EH (cell line): ENCODE results near the gene BCL2L1.
A peak's percentile ranks its signal among the peaks of the same experiment; 100 is the strongest.

Experiments used
- DNase-seq: peaks from one replicate; pipeline ENCODE4 v3.0.0-alpha.2; 2015; ENCODE audit warnings: low read depth

The BCL2L1 gene

GRCh38 chr20:31723319-31724078 lies 831 bp upstream of the BCL2L1 start:
- peak; percentile 95 for DNase-seq

- no peak for DNase-seq
Measured at GRCh38 chr20:31723069-31723318, 326 bp upstream of the BCL2L1 start.

- DNase-seq, result no peak
Measured at GRCh38 chr20:31721408-31722256, 1.0 kb downstream of the BCL2L1 start.

GRCh38 chr20:31720486-31721407 lies 1.9 kb downstream of the BCL2L1 start:
- DNase-seq, result no peak

GRCh38 chr20:31719644-31720485 lies 2.8 kb downstream of the BCL2L1 start:
- peak; percentile 63 for DNase-seq

DNA sequence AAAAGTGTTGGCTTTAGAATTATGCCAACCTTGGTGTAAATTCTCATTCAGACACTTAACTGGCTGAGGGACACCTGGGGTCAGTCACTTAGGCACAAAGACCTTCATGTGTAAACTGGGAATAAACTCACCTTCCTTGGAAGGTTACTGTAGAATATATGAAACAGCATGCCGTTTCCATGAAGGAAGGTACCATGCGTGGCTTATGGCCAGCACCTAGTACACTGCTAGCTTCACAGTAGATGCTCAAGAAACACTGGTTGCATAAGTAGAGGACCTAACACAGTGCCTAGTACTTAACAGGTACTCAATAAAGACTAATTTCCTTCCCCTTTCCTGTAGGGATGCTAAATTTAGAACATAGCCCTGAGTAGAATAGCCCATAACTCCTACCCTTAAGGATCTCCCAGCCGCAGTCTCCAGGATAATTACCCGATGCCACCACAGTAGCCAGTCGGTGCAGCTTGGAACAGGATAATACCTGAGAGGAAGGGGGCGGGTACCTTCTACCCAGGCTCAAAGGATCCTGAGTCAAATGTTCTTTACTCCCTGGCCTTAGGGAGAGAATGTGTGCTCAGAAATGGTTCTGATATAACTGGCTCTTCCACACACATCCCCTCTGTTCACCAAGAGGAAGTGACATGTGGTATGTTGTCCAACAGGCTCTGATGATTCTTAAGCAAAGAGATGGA lies 3.6 kb downstream of the BCL2L1 start:
- peak; percentile 41 for DNase-seq

- DNase-seq, result no peak
Measured at GRCh38 chr20:31717478-31718201, 5.0 kb downstream of the BCL2L1 start.

DNA sequence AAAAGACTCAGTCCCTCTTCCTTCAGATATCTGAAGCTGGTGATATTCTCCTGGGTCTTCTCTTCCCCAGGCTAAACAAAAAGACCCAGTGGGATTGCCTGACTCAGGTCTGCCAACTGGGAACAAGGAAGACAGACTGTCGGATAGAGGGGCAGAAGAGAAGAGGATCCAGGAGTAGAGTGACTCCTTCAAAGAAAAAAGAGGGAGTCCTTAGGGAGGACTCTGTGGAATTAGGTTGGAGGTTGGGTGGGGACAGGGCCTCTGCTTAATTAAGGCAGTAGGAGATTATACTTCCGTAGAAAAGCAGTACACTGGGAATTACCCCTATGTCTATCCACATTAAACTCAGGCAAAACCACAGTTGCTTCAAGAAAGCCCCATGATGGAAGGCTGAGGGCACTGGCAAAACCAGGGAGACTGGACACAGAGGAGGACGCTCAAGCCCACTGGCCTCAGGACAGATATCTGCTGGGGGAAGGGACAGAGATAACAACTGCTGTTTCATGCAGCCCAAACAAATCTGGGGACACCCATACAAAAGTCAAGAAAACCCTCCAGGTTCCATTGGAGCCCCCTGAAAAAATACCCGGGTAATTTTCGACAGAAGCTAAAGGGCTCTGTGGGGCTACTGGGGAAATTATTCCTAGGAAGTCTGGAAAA lies 5.7 kb downstream of the BCL2L1 start:
- no peak for DNase-seq

GRCh38 chr20:31716351-31716750 lies 6.3 kb downstream of the BCL2L1 start:
- no peak for DNase-seq

DNA sequence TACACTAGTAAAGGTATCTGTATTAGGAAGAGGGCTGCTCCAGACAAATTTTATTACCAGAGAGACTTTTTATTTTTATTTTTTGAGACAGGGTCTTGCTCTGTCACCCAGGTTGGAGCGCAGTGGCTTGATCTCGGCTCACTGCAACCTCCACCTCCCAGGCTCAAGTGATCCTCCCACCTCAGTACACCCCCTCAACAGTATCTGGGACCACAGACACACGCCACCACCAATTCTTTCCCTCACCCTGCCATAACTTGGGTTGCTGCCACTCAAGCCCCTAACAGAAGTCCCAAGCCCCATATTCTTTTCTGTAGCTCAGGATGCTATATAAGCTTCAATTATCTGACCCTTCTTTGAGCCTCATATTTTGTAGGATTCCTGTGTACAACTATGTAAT lies 6.9 kb downstream of the BCL2L1 start:
- no peak for DNase-seq

- peak; percentile 98 for DNase-seq
Measured at GRCh38 chr20:31713312-31714273, 9.1 kb downstream of the BCL2L1 start.

DNA sequence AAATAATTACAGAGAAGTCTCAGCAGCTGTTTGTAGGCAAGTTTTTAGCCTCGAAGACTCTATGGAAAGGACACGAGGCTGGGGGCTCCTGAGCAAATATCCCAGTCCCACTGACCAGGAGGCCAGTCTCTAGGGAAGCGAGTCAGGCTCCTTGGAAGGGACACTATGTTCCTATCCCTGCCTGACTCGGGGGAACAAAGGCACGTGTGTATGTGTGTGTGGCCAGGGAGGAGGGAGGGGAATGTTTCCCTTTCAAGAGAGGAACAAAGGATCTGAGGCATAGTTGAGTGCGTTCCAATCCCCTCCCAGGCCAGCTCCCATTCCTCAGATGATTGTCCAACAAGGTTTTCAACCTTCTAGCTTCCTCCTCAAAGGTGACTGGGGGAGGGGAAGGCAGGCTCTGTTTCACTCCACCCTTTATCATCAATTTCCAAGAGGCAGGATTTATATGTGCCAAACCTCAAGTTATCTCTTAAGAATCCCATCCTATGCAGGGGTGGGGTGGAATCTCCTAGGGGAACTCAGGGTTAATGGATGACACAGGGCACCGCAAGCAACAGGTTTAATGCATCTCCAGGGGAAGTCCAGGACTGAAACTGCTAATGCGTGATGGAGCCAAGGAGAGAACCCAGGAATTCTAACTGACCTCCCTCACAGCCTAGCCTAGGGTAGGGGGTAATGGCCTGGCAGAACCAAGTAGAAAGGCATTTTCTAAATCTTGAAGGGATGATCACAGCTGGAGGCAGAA lies 9.9 kb downstream of the BCL2L1 start:
- peak; percentile 89 for DNase-seq

DNA sequence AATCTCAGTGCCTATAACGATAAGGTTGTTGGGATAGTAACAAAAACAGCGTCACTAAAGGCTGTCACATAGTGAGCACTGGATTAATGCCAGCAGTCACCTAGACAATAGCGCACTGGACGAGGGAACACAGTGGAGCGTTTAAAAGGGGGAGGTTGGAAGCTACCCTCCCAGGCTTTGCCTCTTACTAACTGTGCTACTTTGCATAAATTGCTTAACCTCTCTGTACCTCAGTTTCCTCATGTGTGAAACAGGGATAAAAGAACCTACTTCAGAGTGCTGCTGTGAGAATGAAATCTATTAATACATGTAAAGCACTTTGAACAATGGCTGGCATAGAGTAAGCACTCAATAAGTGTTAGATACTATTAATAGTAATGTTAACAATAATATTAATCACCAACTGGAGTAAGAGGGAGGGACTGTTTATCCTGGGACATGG lies 10.5 kb downstream of the BCL2L1 start:
- no peak for DNase-seq

DNA sequence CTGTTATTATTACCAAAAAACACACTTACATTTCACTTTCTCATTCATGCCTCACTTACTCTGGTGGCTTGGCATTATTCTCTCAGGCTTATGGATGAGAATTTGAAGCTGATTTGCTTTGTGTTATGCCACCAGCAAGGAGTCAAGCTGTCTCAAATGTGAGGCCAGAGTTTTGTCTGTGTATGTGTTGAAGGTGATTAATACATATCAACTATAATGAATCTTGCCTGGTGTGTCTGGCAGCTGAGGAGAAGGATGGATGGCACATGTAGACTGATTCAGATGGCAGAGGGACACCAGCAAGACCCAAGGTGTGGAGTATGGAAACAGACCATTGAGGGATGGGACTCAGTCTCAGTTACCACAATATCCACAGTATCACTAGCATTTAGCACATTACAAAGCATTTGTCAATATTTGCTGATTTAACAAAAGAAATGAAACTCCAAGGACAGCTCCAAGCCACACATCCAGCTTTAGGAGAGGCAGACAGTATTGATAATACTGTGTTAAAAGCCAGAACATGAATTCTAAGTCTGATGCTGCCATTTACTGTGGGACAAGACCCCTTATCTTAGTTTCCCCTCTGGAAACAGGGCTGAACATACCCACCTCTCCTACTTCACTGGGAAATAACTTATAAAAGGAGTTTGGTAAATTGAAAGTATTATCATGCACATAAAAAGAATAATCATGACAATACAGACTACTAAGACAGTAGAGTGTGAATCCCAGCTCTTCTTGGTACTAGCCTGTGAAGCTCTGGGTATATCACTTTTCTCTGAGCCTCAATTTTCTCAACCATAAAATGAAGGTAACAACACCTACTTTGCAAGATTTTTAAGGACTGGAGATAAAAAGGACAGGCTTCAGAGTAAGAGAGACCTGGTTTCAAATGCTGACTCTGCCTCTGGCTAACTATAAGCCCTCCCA lies 11.2 kb downstream of the BCL2L1 start:
- no peak for DNase-seq

DNA sequence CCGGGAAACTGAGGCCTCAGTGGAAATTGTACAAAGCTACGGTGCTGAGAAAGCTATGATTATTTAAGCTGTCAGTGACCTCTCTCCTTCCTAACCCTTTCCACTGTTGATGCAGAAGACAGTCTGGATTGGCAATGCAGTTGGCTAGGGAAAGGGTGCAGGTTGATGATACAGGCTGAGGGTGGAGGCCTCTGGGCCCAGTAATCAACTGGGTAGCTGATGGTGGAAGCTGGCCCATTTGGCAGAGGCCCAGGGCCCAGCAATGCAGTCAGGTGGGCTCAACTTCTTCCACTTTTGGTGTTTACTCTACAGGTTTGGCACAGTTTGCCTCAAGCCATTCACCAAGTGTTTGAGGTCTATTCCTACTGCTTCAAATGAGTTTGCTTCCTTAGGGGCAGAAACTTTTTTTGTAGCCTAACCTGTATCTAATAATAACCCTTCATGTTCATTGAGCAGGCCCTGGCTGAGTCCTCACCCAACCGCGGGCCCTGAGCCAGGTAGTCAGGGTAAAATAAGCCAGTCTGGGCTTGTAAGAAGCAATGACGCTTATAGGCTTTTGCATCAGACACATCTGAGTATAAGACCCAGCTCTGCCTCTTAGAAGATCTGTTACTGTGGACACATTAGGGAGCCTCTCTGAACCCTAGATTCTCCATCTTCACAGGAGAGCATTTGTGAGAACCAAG lies 12.1 kb downstream of the BCL2L1 start:
- DNase-seq, result no peak

- no peak for DNase-seq
Measured at GRCh38 chr20:31709939-31710338, 12.7 kb downstream of the BCL2L1 start.
